Stimulated activated CD4-positive, alpha-beta T cell treated with anti-CD3 and anti-CD28 coated beads, Interleukin-2, amount 100 ng/mL, for 24 hours (primary cell): Measurements from ENCODE around the gene KIAA0232.
A peak's percentile ranks its signal among the peaks of the same experiment; 100 is the strongest.

Experiments used
- DNase-seq, 2 donors: peaks; one replicate each; pipeline ENCODE4 v3.0.0-alpha.2; 2020

KIAA0232 gene, protein sequence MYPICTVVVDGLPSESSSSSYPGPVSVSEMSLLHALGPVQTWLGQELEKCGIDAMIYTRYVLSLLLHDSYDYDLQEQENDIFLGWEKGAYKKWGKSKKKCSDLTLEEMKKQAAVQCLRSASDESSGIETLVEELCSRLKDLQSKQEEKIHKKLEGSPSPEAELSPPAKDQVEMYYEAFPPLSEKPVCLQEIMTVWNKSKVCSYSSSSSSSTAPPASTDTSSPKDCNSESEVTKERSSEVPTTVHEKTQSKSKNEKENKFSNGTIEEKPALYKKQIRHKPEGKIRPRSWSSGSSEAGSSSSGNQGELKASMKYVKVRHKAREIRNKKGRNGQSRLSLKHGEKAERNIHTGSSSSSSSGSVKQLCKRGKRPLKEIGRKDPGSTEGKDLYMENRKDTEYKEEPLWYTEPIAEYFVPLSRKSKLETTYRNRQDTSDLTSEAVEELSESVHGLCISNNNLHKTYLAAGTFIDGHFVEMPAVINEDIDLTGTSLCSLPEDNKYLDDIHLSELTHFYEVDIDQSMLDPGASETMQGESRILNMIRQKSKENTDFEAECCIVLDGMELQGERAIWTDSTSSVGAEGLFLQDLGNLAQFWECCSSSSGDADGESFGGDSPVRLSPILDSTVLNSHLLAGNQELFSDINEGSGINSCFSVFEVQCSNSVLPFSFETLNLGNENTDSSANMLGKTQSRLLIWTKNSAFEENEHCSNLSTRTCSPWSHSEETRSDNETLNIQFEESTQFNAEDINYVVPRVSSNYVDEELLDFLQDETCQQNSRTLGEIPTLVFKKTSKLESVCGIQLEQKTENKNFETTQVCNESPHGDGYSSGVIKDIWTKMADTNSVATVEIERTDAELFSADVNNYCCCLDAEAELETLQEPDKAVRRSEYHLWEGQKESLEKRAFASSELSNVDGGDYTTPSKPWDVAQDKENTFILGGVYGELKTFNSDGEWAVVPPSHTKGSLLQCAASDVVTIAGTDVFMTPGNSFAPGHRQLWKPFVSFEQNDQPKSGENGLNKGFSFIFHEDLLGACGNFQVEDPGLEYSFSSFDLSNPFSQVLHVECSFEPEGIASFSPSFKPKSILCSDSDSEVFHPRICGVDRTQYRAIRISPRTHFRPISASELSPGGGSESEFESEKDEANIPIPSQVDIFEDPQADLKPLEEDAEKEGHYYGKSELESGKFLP (N-terminal part only)

DNA sequence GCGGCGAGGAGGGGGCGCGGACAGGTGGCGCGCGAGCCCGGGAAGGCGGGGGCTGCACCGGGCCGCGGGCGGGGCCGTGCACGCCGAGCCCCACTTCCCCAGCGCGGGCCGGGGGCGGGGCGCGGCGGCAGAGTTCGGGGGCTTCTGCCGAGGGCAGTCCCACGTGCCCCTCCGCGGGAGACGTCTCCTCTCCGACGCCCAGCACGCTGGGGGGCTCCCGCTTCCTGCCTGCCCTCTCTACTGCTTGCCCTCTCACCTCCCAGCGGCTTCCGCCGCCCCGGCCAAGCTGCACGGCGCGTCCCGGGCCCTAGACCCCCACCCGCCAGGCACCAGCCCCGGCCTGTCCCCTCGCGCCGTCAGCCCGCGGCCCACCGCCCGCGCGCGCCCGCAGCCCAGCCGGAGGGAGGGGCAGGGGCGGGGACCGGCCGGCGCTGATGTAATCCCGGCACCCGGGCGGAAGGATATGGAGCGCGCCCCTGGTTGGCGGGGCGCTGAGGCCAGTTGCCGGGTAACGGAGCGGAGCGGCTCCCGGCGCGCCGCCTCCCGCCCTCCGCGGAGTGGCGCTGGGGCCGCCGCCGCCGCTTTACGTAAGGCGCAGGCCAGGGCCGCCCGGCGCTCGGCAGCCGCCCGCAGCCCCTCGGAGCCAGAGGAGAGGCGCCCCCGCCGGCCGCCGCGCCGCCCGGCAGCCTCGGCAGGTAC, at the start of gene KIAA0232:
Gene KIAA0232 (plus strand): TSS at position 581 of the 699 bp plus-strand sequence. CDS start 41,727 bp downstream, outside the sequence.
- DNase-seq, result peak; percentile 90 to 91

DNA sequence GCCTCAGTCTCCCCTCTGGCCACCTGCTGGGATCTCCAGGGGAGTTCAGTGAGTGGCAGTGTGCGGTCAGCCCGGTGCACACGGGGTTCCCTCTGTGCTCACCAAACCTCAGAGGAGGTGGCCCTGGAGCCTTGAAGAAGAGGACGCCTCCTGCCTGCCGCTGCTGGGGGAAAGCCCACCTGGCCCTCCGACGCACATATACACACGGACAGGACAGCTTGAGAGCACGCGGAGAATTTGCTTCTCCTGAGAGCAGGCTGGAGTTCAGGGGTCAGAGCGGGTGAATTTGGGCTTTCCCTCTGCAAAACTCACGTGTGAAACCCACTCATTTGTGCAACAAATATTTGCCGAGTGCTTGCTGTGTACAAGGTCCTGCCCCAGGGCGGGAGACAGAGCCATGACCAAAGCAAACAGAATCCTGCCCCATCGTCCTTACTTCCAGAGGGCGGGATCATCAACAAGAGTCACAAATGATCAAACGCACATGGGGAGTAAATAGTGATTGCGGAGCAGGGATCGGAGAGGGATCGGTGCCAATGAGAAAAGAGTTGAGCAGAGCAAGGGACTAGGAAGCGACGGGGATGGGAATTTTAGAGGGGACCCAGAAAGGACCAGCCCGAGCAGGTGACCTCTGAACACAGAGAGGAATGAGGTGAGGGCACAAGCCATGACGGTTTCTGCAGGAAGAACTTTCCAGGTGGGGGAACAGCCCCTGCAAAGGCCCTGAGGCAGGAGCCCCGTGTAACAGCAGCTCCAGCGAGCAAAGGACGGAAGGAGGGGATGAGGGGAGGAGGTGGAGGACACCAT, 49.0 kb upstream of the KIAA0232 start:
- DNase-seq, result no peak

DNA sequence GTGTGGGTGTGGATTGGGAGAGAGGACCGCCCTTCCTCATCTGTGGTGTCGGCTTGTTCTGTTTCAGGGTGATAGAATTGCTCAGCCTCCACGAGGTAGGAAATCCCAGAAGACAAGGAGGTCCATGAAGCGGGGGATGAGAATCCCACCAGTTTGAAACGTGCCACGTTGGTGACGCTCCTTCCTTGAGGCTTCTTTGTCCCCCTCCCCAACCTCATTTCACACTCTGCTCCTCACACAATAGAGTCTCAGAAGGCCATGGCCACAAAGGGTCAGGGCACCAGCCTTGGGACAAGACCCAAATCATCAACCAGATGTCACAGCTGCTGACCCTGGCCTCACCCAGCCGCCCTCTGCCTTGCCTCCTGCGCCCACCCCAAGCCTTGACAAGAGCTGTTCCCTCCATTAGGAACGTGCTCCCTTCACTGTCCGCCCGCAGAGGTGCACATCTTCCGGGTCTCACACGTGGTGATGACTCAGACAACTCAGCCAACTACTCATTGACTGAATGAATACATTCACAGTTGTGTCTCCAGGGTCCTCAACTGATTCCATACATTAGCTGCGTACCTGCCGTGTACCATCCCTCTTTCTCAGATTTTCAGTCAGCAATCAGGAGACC, 48.3 kb upstream of the KIAA0232 start:
- no peak for DNase-seq

DNA sequence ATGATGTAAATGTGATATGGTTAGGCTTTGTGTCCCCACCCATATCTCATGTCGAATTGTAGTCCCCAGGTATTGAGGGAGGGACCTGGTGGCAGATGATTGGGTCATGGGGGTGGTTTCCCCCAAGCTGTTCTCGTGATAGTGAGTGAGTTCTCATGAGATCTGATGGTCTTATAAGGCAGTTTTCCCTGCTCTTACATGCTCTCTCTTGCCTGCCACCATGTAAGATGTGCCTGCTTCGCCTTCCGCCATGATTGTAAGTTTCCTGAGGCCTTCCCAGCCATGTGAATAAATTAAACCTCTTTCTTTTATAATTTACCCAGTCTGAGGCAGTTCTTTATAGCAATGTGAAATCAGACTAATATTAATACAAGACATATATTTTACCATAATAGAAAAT, 42.6 kb upstream of the KIAA0232 start:
- DNase-seq, result no peak

DNA sequence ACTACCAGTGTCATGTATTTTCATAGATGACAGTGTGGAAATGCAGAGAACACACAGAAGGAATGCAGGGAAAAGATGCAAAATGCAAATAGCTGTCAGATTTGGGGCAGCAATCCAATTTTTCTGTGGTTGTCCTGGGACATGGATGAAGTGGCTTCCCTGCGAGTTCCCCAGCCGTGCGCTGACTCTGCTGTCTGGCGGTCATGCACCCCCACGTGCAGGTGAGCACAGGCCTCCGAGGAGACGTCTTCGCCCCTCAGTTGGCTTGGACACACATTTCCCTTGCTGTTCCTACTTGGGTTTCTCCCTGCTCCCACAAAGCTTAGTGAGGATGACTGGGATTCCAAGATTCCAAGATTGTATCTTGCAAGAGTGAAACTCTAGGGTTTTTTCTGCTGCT, 42.2 kb upstream of the KIAA0232 start:
- DNase-seq, result no peak

DNA sequence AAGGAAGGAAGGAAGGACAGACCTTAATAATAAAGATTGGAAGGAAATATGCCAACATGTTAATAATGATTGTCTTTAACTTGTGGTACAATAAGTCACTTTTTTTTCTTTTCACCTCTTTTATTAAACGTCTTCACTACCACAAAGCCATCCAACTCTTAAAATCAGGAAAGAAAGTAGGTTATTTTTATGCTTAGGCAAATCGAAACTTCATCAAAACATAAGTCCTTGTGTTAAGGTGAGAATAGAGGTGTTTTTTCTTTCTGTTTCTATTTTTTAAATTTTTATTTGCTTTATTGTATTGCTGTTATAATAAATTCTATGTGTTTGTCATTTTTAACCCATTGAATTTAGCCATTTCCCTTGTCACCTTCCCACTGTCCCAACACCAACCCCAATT, 40.0 kb upstream of the KIAA0232 start:
- no peak for DNase-seq

DNA sequence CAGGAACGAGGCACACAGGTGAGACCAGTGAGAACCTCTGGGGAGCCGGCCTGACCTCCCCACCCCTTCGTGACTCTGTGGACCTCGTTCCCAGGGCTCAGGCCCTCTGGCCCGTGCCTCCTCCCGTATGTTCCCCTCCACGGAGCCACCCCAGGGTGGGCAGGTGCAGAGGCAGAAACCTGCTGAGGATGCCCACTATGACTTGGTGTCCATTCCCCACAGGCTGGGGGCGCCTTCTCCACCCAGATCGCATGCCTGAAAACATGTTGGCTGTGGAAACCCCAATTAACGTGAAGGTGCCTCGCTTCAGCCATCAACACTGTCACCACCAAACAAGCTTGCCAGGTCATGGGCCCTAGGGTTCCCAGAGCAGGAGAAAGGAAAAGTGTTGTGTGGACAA, 39.5 kb upstream of the KIAA0232 start:
- no peak for DNase-seq

DNA sequence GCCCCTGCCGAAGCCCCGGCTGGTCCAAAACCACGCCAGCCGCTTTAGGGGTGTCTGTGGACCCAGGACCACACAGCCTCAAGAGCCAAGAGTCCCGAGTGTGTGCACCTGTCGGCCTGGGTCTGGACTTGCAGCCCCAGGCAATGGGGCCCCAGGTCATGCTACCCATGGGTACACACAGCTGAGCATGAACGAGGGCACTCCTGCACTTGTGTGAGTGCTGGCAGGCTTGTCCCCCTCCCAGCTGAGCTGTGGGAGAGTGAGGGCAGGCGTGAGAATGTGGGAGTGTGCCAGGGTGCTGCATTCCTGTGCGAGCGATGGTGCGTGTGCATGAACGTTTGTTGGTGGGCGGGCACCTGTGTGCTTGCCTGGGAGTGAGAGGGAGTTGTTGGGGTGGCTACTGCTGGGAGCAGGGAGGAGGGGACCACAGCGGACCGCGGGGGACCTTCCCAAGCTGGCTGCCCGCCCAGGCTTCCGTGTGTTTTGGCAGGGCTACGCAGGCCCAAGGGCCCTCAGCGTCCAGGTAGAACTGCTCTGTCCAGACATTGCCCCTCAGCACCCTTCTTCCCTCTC, 35.7 kb upstream of the KIAA0232 start:
- no peak for DNase-seq

DNA sequence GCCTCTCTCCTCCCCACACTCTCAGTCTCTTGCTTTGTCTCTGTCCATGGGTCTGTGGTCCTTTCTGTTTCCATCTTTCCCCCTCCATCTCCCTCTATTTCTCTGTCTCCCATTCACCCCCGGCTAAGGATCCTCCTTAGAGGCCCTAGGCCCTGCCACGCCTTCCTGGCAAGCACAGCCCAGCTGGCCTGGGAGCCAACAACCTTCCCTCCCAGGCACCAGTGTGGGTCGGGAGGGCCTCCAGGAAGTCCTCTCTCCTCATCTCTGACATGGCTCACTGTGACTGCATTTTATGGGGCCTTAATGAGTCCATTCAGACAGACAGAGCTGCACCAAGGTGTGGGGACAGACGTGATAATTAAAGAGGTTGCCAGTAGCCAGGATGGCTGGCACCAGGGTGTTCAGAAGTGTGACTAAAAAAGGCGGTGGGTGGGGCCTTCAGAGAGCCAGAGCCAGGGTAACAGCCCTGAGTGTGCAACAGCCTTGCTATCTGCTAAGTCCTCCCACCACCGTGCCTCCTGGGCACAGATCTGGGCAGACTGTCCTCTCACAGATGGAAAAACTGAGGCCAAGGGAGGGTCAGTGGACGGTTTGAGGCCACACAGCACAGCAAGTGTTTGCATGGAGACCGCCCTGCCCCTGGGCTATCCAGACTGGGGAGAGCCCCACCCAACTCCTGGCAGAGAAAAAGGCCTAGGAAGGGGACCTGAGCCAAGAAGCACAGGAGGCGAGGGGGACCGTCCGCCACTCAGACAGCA, 35.1 kb upstream of the KIAA0232 start:
- no peak for DNase-seq

DNA sequence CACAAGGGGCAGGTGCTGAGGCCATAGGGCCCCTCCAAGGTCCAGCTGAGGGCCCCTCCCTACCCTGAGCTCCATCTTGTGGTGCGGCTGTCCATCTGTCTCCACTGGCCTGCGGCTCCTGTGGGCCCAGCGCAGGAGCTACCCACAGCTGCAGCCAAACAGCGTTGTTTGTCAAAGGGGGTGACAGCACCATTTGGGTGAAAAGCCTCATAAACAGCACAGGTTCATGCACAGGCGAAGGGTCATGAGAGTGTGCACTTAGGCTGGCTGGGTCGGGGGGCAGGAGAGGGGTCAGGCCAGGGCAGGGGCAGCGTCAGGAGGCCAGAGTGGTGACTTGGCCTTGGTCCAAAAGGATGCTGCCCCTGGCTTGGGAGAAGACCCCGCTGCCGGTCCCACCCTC, 34.2 kb upstream of the KIAA0232 start:
- DNase-seq, result no peak

DNA sequence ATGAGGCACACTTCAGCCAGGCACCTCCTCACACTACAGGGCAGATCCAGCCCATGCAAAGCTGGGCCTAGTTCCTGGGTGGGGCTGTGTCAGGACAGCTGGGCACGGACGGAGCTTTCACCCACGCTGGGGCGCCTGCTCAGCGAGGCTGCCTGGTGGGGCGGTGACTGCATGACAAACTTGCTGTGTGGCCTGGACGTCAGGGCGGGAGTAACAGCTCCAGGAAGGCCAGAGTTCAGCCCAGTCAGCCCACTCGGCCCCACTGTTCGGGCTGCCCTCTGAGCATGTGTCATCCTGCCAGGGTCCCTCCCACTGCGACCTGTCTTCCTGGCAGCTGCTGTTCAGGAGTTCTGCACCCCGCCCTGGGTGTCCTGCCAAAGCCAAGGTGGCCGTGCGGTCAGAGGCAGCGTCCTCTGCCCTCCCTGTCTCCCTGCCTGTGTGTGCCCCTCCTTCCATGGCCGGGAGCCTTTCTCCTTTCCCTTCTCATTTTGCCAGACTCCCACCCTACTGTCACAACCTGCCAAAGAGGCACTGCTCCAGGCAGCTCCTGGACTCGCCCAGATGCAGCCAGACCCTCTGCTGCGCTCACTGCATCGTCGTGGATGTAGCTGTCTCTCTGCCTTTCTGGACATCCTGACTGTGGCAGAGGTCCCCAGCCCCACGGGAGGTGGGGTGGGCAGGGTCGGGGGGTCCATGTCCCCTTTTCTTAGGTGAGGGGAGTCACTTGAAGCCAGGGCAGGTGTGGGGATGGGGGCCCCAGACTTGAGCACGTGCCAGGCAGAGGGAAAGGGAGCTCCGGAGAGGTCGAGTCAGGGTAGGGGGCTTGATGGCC, 33.0 kb upstream of the KIAA0232 start:
- DNase-seq, result no peak

DNA sequence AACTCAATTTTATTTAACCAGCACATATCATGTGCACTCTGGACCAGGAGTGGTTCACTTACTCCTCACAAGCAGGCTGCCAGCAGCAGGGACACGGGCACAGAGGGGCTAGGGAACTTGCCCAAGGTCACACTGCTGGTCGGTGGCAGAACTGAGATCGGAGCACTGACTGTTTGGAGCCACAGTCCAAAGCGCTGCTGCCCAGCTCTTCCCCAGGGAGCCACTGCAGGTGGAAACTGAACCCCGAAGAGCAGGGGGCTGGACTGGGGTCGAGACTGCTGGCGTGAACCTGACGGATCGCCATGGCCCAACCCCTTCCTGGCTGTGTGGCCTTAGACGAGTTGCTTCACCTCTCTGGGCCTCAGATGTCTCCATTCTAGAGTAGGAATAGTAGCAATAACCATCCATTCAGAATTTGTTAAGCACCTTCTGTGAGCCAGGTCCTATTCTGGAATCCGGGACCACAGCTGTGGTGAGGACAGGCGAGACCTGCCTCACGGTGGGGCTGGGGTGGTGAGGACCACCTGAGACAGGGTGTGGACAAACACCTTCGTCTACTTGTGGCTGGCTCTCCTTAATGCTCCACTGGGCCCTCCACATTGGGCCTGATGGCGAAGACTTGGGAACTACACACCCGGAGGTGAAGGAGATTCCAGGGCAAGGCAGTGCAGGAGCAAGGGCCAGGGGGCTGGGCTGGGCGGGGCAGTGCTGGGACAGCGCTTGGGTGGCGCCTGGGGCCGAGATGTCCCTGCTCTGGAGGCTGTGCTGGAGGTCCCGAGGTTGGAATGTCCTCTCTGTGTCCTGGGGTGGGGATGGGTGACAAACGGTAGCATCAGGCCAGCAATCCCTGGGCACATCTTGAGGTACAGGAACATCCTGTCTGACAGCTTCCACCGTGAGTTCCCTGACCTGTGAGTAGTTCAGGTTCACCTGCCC, 32.0 kb upstream of the KIAA0232 start:
- no peak for DNase-seq

DNA sequence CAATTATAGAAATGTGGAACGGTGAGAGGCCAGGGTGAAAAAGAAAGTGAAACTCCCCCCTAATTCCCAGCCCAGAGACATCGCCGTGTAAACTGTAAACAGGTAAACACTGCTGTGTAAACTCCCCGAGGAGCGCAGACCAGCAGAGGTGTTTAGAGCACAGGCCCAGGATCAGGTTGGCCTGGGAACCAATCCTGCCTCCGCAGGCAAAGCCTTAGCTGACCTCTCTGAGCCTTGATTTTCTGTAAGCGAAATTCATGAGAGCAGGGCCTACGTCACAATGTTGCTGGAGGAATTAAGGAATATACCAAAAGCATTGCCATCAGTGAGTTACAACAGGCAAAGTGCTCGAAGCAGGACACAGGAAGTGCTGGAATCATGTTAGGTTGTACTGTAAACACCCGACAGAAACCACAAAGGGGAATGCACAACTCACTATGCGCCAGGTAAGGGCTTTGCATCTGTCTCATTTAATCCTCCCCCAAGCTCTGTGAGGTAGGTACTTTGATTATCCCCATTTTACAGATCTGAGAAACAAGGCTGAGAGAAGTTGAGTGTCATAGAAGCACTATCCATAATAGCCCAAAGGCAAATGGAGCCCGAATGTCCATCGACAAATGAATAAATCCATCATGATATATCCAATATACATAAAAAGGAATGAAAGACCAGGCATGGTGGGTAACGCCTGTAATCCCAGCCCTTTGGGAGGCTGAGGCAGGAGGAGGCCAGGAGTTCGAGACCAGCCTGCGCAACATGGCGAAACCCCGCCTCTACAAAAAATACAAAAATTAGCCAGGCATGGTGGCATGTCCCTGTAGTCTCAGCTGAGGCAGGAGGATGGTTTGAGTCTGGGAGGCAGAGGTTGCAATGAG, 30.7 kb upstream of the KIAA0232 start:
- DNase-seq, result no peak

DNA sequence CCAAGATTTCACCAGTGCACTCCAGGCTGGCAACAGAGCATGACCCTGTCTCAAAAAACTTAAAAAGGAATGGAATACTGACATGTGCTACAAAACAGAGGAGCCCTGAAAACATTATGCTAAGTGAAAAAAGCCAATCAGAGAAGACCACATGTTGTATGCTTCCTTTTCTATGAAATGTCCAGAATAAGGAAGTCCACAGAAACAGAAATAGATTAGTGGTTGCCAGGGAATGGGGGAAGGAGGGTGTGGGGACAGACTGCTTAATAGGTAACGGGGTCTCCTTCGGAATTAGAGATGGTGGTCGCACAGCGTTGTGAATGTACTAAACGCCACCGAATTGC, 30.1 kb upstream of the KIAA0232 start:
- no peak for DNase-seq

DNA sequence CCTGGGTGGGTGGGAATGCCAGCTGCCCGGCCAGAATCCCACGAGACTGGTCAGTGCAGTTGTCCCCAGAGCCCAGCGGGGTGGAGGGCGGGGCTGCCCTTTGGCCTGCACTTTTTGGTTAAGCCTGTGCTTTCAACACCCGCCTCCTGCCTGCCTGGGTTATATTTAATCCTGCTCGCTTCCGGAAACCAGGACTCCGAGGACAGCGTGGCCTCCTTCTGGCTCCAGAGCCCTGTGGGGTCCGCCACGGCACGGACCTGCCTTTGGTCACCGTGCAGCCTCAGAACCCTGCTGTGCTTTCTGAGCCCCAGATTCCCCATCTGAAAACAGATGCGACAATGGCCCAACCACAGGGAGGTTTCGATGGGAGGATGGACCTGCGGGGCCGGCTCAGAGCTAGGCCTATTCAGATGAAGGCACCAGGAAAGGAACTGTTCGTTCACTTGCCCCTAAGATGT, 29.4 kb upstream of the KIAA0232 start:
- DNase-seq, result no peak

DNA sequence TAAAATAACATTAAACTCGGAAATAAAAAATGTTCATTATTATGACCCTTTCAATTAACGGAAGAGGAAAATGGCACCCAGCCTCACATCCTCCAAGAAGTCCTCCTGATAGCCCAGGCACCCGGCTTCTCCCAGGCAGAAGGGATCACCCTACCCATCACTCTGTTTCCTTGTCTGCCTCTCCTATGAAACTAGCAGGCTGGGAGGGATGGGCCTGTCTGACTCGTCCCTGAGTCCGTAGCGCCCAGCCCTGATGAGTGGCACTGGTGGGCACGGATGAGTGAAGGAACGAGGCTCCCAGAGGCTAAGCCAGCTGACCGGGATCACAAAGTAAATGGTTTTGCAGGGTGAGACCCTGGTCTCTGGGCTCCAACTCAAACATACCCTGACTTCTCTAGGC, 28.6 kb upstream of the KIAA0232 start:
- DNase-seq, result no peak

DNA sequence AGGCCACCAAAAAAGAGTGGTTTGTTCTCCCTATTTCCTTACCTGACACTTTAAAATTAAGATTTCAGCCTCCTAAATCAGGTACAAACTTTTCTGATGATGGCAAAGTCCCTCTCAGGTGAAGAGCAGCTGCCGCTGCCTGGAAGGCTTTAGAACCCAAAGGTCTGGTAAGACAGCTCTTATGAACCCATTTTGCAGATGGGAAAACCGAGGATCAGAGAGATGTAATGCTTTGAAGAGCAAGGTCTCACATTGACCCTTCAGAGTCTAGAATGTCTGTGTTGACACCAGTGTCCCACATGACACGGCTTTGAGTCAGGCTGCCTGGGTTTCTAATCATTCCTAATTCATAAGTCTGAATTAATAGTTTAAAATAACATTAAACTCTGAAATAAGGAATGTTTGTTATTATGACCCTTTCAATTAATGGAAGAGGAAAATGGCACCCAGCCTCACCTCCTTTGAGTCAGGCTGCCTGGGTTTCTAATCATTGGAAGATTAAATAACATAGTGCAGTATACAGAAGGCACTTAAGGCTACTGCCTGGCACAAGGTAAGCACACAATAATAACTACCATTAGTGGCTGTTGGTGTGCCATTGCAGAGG, 27.9 kb upstream of the KIAA0232 start:
- no peak for DNase-seq
